ENCODE measurements around the gene EXD1. TPM values are rescaled to one million over a fixed set of nuclear protein-coding genes. Genes with fewer than 3 reads are reported as not detected.

Gene EXD1
- total and polyA plus RNA-seq, 4 donors, result not detected

DNA sequence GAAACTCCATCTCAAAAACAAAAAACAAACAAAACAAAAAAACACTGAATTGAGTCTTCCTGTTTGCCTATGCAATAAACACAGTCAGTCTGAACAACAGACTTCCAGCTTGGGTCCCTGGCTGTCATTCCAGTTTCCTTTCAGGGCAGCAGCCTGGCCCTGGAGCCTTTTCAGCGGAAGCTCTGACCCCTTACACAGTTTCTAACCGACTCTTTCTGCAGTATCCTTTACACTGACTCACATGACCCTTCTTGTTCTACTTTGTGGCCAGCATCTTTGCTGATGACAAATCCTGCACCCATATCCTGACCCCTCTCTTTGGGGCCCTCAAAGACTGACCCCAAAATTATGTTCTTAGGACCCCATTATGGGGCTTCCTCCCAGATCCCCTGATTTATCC, 76.1 kb downstream of the EXD1 start:
- TF ChIP-seq JUND (IDR thresholded peaks at IDR 0.05), result no peak
- TF ChIP-seq, protein P1, sequence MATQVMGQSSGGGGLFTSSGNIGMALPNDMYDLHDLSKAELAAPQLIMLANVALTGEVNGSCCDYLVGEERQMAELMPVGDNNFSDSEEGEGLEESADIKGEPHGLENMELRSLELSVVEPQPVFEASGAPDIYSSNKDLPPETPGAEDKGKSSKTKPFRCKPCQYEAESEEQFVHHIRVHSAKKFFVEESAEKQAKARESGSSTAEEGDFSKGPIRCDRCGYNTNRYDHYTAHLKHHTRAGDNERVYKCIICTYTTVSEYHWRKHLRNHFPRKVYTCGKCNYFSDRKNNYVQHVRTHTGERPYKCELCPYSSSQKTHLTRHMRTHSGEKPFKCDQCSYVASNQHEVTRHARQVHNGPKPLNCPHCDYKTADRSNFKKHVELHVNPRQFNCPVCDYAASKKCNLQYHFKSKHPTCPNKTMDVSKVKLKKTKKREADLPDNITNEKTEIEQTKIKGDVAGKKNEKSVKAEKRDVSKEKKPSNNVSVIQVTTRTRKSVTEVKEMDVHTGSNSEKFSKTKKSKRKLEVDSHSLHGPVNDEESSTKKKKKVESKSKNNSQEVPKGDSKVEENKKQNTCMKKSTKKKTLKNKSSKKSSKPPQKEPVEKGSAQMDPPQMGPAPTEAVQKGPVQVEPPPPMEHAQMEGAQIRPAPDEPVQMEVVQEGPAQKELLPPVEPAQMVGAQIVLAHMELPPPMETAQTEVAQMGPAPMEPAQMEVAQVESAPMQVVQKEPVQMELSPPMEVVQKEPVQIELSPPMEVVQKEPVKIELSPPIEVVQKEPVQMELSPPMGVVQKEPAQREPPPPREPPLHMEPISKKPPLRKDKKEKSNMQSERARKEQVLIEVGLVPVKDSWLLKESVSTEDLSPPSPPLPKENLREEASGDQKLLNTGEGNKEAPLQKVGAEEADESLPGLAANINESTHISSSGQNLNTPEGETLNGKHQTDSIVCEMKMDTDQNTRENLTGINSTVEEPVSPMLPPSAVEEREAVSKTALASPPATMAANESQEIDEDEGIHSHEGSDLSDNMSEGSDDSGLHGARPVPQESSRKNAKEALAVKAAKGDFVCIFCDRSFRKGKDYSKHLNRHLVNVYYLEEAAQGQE (IDR thresholded peaks at IDR 0.05), result no peak
- TF ChIP-seq HNF4A (conservative IDR thresholded peaks at IDR 0.05), result no peak
- TF ChIP-seq RXRA (IDR thresholded peaks at IDR 0.05), result no peak
- peak; percentile 38 for TF ChIP-seq NR2F2 (IDR thresholded peaks at IDR 0.05)
- H3K4me1 ChIP-seq (ENCODE audit: control insufficient read depth in 4 of 4, insufficient read depth in 4 of 4, low read length in 3 of 4), result peaks cover 3 to 14% (median 11%) of the 10 kb centered on the region in 4 donors
- no peak overlapping the region for H3K9ac ChIP-seq (ENCODE audit: low read depth in 1 of 2, low read length in 2 of 2)
- H3K9me3 ChIP-seq (ENCODE audit: control insufficient read depth in 4 of 4, low read length in 3 of 4), result peaks cover 0 to 2% (median 0%) of the 10 kb centered on the region in 4 donors
- no peaks in the 10 kb centered on the region for H3K27me3 ChIP-seq (ENCODE audit: control insufficient read depth in 4 of 4, insufficient read depth in 4 of 4, low read length in 3 of 4)
- WGBS, result 60% methylated on average over 2 of the region's 2 CpGs
- no peak overlapping the region for H3K27ac ChIP-seq (ENCODE audit: low read depth in 1 of 2, low read length in 2 of 2)
- no peaks in the 10 kb centered on the region for H3K36me3 ChIP-seq (ENCODE audit: control insufficient read depth in 4 of 4, insufficient read depth in 3 of 4, low read depth in 1 of 4, low read length in 3 of 4)
- H3K4me3 ChIP-seq (ENCODE audit: low read depth in 1 of 3, low read length in 3 of 3), result no peak overlapping the region
- DNase-seq (ENCODE audit: low spot score), result no peak

DNA sequence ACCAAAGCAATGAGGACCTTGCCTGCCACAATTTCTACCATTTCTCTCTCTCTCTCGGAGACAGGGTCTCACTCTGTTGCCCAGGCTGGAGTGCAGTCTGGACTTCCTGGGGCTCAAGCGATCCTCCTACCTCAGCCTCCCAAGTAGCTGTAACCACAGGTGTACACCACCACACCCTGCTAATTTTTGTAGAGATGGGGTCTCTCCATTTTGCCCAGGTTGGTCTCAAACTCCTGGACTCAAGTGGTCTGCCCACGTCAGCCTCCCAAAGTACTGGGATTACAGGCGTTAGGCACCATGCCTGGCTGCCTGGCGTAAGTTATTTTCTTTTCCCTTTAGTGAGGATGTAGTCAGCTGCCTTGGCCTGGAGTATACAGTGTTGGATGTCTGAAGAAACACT, 76.8 kb downstream of the EXD1 start:
- no peak for DNase-seq (ENCODE audit: low spot score)
- H3K36me3 ChIP-seq (ENCODE audit: control insufficient read depth in 4 of 4, insufficient read depth in 3 of 4, low read depth in 1 of 4, low read length in 3 of 4), result no peaks in the 10 kb centered on the region
- H3K9ac ChIP-seq (ENCODE audit: low read depth in 1 of 2, low read length in 2 of 2), result no peak overlapping the region
- TF ChIP-seq, protein P1 (IDR thresholded peaks at IDR 0.05), result no peak
- no peak for TF ChIP-seq HNF4A (conservative IDR thresholded peaks at IDR 0.05)
- TF ChIP-seq FOXA1 (IDR thresholded peaks at IDR 0.05), result no peak
- no peak overlapping the region for H3K4me3 ChIP-seq (ENCODE audit: low read depth in 1 of 3, low read length in 3 of 3)
- no peaks in the 10 kb centered on the region for H3K27me3 ChIP-seq (ENCODE audit: control insufficient read depth in 4 of 4, insufficient read depth in 4 of 4, low read length in 3 of 4)
- H3K9me3 ChIP-seq (ENCODE audit: control insufficient read depth in 4 of 4, low read length in 3 of 4), result peaks cover 0 to 2% (median 0%) of the 10 kb centered on the region in 4 donors
- peaks cover 7 to 20% (median 14%) of the 10 kb centered on the region in 4 donors for H3K4me1 ChIP-seq (ENCODE audit: control insufficient read depth in 4 of 4, insufficient read depth in 4 of 4, low read length in 3 of 4)
- no peak overlapping the region for H3K27ac ChIP-seq (ENCODE audit: low read depth in 1 of 2, low read length in 2 of 2)
- 95% methylated on average over 5 of the region's 5 CpGs for WGBS

DNA sequence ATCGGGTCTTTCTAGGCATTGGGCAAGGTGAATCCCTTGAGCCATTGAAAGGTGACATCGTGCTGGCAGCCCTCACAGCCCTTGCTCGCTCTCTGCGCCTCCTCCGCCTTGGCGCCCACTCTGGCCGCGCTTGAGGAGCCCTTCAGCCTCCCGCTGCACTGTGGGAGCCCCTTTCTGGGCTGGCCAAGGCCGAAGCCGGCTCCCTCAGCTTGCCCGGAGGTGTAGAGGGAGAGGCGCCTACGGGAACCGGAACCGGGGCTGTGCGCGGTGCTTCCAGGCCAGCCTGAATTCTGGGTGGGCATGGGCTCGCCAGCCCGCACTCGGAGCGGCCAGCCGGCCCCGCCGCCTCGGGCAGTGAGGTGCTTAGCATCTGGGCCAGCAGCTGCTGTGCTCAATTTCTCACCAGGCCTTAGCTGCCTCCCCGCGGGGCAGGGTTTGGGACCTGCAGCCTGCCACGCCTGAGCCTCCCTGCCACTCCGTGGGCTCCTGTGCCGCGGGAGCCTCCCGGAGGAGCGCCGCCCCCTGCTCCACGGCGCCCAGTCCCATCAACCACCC, 79.0 kb downstream of the EXD1 start:
- H3K4me3 ChIP-seq (ENCODE audit: low read depth in 1 of 3, low read length in 3 of 3), result no peak overlapping the region
- no peak for DNase-seq (ENCODE audit: low spot score)
- H3K9ac ChIP-seq (ENCODE audit: low read depth in 1 of 2, low read length in 2 of 2), result no peak overlapping the region
- TF ChIP-seq EGR1 (IDR thresholded peaks at IDR 0.05; ENCODE audit: low read depth in 2 of 2), result no peak
- TF ChIP-seq JUND (IDR thresholded peaks at IDR 0.05), result no peak
- TF ChIP-seq RXRA (IDR thresholded peaks at IDR 0.05), result no peak
- WGBS, result 98% methylated on average over 37 of the region's 37 CpGs
- H3K27ac ChIP-seq (ENCODE audit: low read depth in 1 of 2, low read length in 2 of 2), result no peak overlapping the region
- H3K9me3 ChIP-seq (ENCODE audit: control insufficient read depth in 4 of 4, low read length in 3 of 4), result peaks cover 0 to 2% (median 0%) of the 10 kb centered on the region in 4 donors
- no peaks in the 10 kb centered on the region for H3K27me3 ChIP-seq (ENCODE audit: control insufficient read depth in 4 of 4, insufficient read depth in 4 of 4, low read length in 3 of 4)
- H3K4me1 ChIP-seq (ENCODE audit: control insufficient read depth in 4 of 4, insufficient read depth in 4 of 4, low read length in 3 of 4), result peaks cover 7 to 20% (median 14%) of the 10 kb centered on the region in 4 donors
- H3K36me3 ChIP-seq (ENCODE audit: control insufficient read depth in 4 of 4, insufficient read depth in 3 of 4, low read depth in 1 of 4, low read length in 3 of 4), result no peaks in the 10 kb centered on the region

Measured in liver (tissue), 9 donors.